ENCODE measurements around the gene CCDC121.

The CCDC121 gene

GRCh38 chr2:27582695-27583389, 46.0 kb downstream of the CCDC121 start, which contains the start of gene ZNF512:
TSS of gene ZNF512 (plus strand) at chr2:27583042. CDS start at chr2:27583113, 71 bp downstream.
- peak; percentile 10 to 91 (median 76) for DNase-seq

DNA sequence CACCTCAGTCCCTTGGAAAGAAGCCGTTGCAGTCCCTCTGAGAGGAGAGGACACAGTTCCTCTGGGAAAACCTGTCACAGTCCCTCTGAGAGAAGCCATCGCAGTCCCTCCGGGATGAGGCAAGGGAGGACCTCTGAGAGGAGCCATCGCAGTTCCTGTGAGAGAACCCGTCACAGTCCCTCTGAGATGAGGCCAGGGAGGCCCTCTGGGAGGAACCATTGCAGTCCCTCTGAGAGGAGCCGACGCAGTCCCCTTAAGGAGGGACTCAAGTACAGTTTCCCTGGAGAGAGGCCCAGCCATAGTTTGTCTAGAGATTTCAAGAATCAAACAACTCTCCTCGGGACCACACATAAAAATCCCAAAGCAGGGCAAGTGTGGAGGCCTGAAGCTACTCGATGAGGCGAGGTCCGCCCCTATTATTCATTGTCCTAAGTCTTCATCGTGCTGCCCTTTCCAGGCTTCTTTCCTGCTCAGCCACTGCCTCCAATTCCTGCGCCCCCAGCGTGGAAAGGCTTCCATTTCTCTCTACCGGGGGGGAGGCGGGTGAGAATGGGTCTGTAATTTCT, 46.6 kb downstream of the CCDC121 start:
- peak in 1 of 51 donors; percentile 4 for DNase-seq

DNA sequence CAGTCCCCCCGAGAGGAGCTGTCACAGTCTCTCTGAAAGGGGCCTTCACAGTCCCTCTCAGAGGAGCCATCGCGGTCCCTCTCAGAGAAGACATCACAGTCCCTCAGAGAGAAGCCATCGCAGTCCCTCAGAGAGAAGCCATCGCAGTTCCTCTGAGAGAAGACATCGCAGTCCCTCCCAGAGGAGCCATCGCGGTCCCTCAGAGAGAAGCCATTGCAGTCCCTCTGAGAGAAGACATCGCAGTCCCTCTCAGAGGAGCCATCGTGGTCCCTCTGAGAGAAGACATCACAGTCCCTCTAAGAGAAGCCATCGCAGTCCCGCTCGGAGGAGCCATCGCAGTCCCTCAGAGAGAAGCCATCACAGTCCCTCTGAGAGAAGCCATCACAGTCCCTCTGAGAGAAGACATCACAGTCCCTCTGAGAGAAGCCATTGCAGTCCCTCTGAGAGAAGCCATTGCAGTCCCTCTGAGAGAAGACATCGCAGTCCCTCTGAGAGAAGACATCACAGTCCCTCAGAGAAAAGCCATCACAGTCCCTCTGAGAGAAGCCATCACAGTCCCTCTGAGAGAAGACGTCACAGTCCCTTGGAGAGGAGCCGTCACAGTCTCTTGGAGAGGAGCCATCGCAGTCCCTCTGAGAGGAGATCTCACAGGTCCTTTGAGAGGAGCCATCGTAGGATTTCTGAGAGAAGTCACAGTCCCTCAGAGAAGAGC, 47.2 kb downstream of the CCDC121 start:
- no peak for DNase-seq
